GM23248 (cell line): Measurements from ENCODE around the gene WSB1.

Source experiments
- EZH2 ChIP-seq: fragments of 200-600 bp; sonication (generic); IDR thresholded peaks from 2 replicates; pipeline ENCODE4 v1.6.1; 2018; ENCODE audit warnings: antibody characterized with exemption, mild to moderate bottlenecking; ENCODE audit not compliant: insufficient read depth, poor library complexity, severe bottlenecking
- EZH2phosphoT487 ChIP-seq: fragments of 200-600 bp; sonication (generic); IDR thresholded peaks from 2 replicates; pipeline ENCODE4 v1.6.1; 2018; ENCODE audit warnings: antibody characterized with exemption, moderate library complexity, mild to moderate bottlenecking, low read depth; ENCODE audit not compliant: insufficient read depth

DNA sequence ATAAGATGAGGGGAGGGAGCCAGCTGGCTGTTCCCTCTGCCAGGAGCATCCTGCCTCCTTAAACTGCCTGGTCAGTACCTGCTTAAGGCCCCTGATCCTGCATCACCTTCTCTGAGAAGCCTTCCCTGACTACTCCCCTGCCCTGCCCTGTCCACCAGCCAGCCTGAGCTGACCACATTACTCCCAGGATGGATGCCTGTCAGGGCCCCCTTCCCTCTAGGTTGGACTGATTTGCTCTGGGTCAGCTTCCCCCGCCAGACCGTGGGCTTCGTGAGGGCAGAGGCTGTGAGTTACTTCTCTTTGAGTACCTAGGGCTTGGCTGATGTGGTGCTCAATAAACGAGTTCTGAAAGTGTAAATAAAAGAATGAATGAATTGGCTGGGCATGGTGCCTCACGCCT, 63.3 kb downstream of the WSB1 start:
- TF ChIP-seq EZH2 (no peak), EZH2phosphoT487 (no peak)
